NCI-H1436 (cell line): ENCODE results near the gene TMEM198.
A peak's percentile ranks its signal among the peaks of the same experiment; 100 is the strongest.

Source experiments
- DNase-seq: peaks from one replicate; lab custom pipeline; 2025; lab: John Stamatoyannopoulos, UW

The TMEM198 gene

GRCh38 chr2:219508971-219509779 lies 34.7 kb upstream of the TMEM198 start:
- DNase-seq: no peak

GRCh38 chr2:219509780-219510511 lies 33.9 kb upstream of the TMEM198 start:
- DNase-seq: peak; percentile 49

- no peak for DNase-seq
Observed at GRCh38 chr2:219510512-219511135, 33.2 kb upstream of the TMEM198 start.

- peak; percentile 38 for DNase-seq
Observed at GRCh38 chr2:219511547-219512325, 32.1 kb upstream of the TMEM198 start.

GRCh38 chr2:219512524-219513216 lies 31.2 kb upstream of the TMEM198 start:
- DNase-seq: no peak

GRCh38 chr2:219513787-219514186 lies 30.0 kb upstream of the TMEM198 start:
- no peak for DNase-seq

GRCh38 chr2:219514196-219514761 lies 29.5 kb upstream of the TMEM198 start, which contains the start of gene ASIC4:
Gene ASIC4, plus strand, starts transcription at chr2:219514482. Its CDS starts 243 bp downstream, at chr2:219514725.
- DNase-seq: no peak

- DNase-seq: no peak
Observed at GRCh38 chr2:219514836-219515235, 29.0 kb upstream of the TMEM198 start.

- DNase-seq: no peak
Observed at GRCh38 chr2:219515874-219516629, 27.8 kb upstream of the TMEM198 start.

- no peak for DNase-seq
Observed at GRCh38 chr2:219516888-219517287, 26.9 kb upstream of the TMEM198 start.

GRCh38 chr2:219517954-219518778 lies 25.7 kb upstream of the TMEM198 start:
- no peak for DNase-seq

- DNase-seq: no peak
Observed at GRCh38 chr2:219519526-219519916, 24.3 kb upstream of the TMEM198 start.

GRCh38 chr2:219520079-219520478 lies 23.7 kb upstream of the TMEM198 start:
- DNase-seq: no peak

- DNase-seq: no peak
Observed at GRCh38 chr2:219521066-219521880, 22.6 kb upstream of the TMEM198 start.

GRCh38 chr2:219522111-219523030 lies 21.5 kb upstream of the TMEM198 start:
- DNase-seq: peak; percentile 22

- no peak for DNase-seq
Observed at GRCh38 chr2:219523031-219523671, 20.7 kb upstream of the TMEM198 start.

- no peak for DNase-seq
Observed at GRCh38 chr2:219524817-219525216, 19.0 kb upstream of the TMEM198 start.
